Keratinocyte (primary cell): ENCODE results near the gene NAGA. TPM values are rescaled to one million over a fixed set of nuclear protein-coding genes. Genes with fewer than 3 reads are reported as not detected.
"Not testable (repeated sequence)": the region's sequence is repeated elsewhere in the genome, so short reads cannot be mapped to it uniquely, and the experiment has no call there.

Source experiments
- DNase-seq: peaks from one replicate; pipeline ENCODE4 v3.0.0-alpha.2; 2011; ENCODE audit warnings: low read depth, missing footprints, low spot score
- FAIRE-seq: peaks from 2 replicates; lab custom pipeline; 2011; peaks lifted over from hg19 to GRCh38; lab: Jason Lieb, UNC
- H2AFZ ChIP-seq: 2 replicates; pipeline ENCODE4 v1.6.0; 2012; ENCODE audit warnings: low read length, control low read depth, inconsistent platforms; ENCODE audit not compliant: control insufficient read depth
- H3K27ac ChIP-seq: 2 replicates; pipeline ENCODE4 v1.5.1; 2011; ENCODE audit warnings: low read length; ENCODE audit not compliant: control insufficient read depth, insufficient read depth
- H3K27me3 ChIP-seq: 3 replicates; pipeline ENCODE4 v1.6.0; 2011; ENCODE audit warnings: low read length; ENCODE audit not compliant: control insufficient read depth, insufficient read depth; ENCODE audit errors: extremely low read depth
- H3K36me3 ChIP-seq, 2 experiments: 2 replicates in 1 of 2; 3 replicates in 1 of 2; pipeline ENCODE4 v1.5.1; 2011; ENCODE audit warnings: low read length in 2 of 2, mild to moderate bottlenecking in 1 of 2; ENCODE audit not compliant: control insufficient read depth in 2 of 2, insufficient read depth in 2 of 2; ENCODE audit errors: extremely low read depth in 1 of 2
- H3K4me1 ChIP-seq: 3 replicates; pipeline ENCODE4 v1.5.1; 2011; ENCODE audit warnings: low read length; ENCODE audit not compliant: control insufficient read depth, insufficient read depth; ENCODE audit errors: extremely low read depth
- H3K4me2 ChIP-seq: 3 replicates; pipeline ENCODE4 v1.6.0; 2011; ENCODE audit warnings: low read depth, low read length; ENCODE audit not compliant: control insufficient read depth, insufficient read depth; ENCODE audit errors: extremely low read depth
- H3K4me3 ChIP-seq, 3 experiments: fragments of 200-600 bp in 1 of 3; sonication (generic) in 1 of 3; 2 replicates in 2 of 3; 3 replicates in 1 of 3; pipeline ENCODE4 v1.5.1; 2011 to 2016; ENCODE audit warnings: low read length in 3 of 3, mild to moderate bottlenecking in 3 of 3, control low read depth in 2 of 3, inconsistent platforms in 1 of 3, low read depth in 1 of 3, mixed read lengths in 1 of 3, mixed run types in 1 of 3, moderate library complexity in 1 of 3; ENCODE audit not compliant: control insufficient read depth in 2 of 3, insufficient read depth in 2 of 3; ENCODE audit errors: extremely low read depth in 1 of 3
- H3K79me2 ChIP-seq: 2 replicates; pipeline ENCODE4 v1.6.0; 2012; ENCODE audit warnings: low read length; ENCODE audit not compliant: control insufficient read depth, insufficient read depth
- H3K9ac ChIP-seq: 3 replicates; pipeline ENCODE4 v1.6.0; 2011; ENCODE audit warnings: low read length; ENCODE audit not compliant: control insufficient read depth, insufficient read depth; ENCODE audit errors: extremely low read depth
- H3K9me1 ChIP-seq: 3 replicates; pipeline ENCODE4 v1.6.0; 2011; ENCODE audit warnings: low read length; ENCODE audit not compliant: control insufficient read depth, insufficient read depth; ENCODE audit errors: extremely low read depth
- H3K9me3 ChIP-seq: 2 replicates; pipeline ENCODE4 v1.5.1; 2012; ENCODE audit warnings: low read depth, low read length; ENCODE audit not compliant: control insufficient read depth
- H4K20me1 ChIP-seq: 3 replicates; pipeline ENCODE4 v1.6.0; 2011; ENCODE audit warnings: low read length; ENCODE audit not compliant: control insufficient read depth, insufficient read depth; ENCODE audit errors: extremely low read depth
- EZH2 ChIP-seq: IDR thresholded peaks from one replicate; pipeline ENCODE4 v1.6.1; 2012; ENCODE audit warnings: inconsistent platforms, mild to moderate bottlenecking, low read length, moderate library complexity
- dilution Hi-C: fragments of 300-500 bp; cut with MboI; formaldehyde crosslinking; loops from one replicate; pipeline ENCODE4 v1.7.0; 2020; ENCODE audit warnings: low sequenced_read_pairs; ENCODE audit not compliant: extremely low pct_ligation_motif_present
- polyA minus RNA-seq, 3 experiments: library from RNA; depleted of rRNA, polyadenylated mRNA; stranded (reverse); fragments of >200 nt; gene quantifications; 1 replicate in 1 of 3; 2 replicates in 1 of 3; 3 replicates in 1 of 3; pipeline ENCODE4 v1.2.3, GENCODE V29; 2011
- polyA plus RNA-seq, 5 experiments: library from polyadenylated mRNA; depleted of rRNA in 3 of 5; stranded (reverse) in 3 of 5; stranded (forward) in 1 of 5; unstranded in 1 of 5; fragments of >200 nt; gene quantifications; 1 replicate in 1 of 5; 2 replicates in 3 of 5; 3 replicates in 1 of 5; pipeline versions ENCODE4 v1.2.1 to v1.2.3, GENCODE V29; 2011 to 2012; ENCODE audit warnings: missing spikeins in 2 of 5, low read depth in 1 of 5, low replicate concordance in 1 of 5
- TF ChIP-seq, protein P1 (sequence below), 3 experiments: IDR thresholded peaks in 1 of 3; conservative IDR thresholded peaks in 1 of 3; optimal IDR thresholded peaks in 1 of 3; 2 replicates in 2 of 3; 3 replicates in 1 of 3; pipeline versions ENCODE3 to v1.5.1; 2011; ENCODE audit warnings: low read length in 3 of 3, mild to moderate bottlenecking in 3 of 3, moderate library complexity in 2 of 3, control low read depth in 1 of 3, inconsistent platforms in 1 of 3; ENCODE audit not compliant: insufficient read depth in 2 of 3; ENCODE audit errors: extremely low read depth in 1 of 3

Gene NAGA
- polyA plus RNA-seq (17.0 to 20.9 TPM (median 20.5 TPM) in 3 replicates), polyA minus RNA-seq (23.7 to 38.9 TPM (median 28.4 TPM) in 3 replicates)
- 1.00 TPM for polyA plus RNA-seq (2011; ENCODE audit: low read depth)
- 8.8 and 10.4 TPM in 2 replicates for polyA plus RNA-seq (2011; cell fraction: cytosol; rRNA removed)
- polyA plus RNA-seq (2011; cell fraction: nucleus; rRNA removed) = 20.9 and 26.2 TPM in 2 replicates
- 4.6 and 16.5 TPM in 2 replicates for polyA plus RNA-seq (2012; ENCODE audit: low replicate concordance)
- 19.2 TPM for polyA minus RNA-seq (2011; cell fraction: cytosol; rRNA and poly(A)+ RNA removed)
- 23.7 and 27.8 TPM in 2 replicates for polyA minus RNA-seq (2011; cell fraction: nucleus; rRNA and poly(A)+ RNA removed)

DNA sequence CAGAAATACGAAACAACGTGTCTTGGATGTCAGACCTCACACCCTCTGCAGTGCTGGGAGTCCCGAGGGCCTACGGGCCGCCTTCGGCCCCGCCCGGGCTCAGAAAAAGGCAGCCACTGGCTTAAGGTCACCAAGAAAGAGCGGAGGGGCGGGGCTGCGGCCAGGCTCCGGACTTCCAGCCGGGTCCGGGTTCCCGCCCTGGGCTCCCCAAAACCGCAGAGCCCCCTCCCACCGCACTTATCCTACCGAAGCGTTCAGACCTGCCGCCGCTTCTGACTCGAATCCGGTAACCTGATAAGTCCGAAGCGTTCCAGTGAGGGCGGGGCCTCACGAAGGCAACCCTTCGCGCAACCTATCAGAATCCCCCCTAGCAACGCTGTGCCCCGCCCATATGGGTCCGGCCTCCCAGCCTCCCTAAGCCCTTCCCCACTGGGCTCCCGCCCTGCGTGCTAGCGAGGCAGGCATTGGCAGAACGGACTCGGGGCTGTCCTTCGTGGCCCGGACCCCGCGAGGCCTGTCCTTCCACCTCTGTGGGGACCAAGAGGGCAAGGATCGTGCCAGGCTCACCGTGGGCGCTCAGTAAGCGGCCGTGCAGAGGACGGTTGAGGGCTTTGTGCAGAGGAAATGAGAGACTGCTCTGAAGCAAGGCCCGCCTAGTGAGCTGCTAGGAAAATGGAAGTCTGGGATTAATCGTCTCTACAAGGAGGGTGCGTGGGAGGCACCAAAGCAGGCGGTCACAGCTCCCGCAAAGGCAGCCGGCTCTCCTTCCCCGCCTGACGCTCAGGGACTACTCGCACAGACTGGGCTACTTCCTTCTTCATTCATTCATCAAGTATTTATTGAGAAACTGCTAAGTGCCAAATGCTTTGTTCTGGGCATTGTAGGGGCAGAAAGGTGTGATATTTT is at the start of gene NAGA:
NAGA (minus strand) TSS at position 296 of the 906 bp plus-strand sequence. CDS start 515 bp downstream, outside the sequence.
- FAIRE-seq = peak; percentile 92
- no peaks in the 10 kb centered on the region for H4K20me1 ChIP-seq
- peak within 1 kb of the TSS; percentile 72 for H3K27ac ChIP-seq
- no peaks in the 10 kb centered on the region for H3K9me1 ChIP-seq
- H3K4me3 ChIP-seq = peak within 1 kb of the TSS; percentile 44 to 84 (median 79)
- TF ChIP-seq, protein P1, sequence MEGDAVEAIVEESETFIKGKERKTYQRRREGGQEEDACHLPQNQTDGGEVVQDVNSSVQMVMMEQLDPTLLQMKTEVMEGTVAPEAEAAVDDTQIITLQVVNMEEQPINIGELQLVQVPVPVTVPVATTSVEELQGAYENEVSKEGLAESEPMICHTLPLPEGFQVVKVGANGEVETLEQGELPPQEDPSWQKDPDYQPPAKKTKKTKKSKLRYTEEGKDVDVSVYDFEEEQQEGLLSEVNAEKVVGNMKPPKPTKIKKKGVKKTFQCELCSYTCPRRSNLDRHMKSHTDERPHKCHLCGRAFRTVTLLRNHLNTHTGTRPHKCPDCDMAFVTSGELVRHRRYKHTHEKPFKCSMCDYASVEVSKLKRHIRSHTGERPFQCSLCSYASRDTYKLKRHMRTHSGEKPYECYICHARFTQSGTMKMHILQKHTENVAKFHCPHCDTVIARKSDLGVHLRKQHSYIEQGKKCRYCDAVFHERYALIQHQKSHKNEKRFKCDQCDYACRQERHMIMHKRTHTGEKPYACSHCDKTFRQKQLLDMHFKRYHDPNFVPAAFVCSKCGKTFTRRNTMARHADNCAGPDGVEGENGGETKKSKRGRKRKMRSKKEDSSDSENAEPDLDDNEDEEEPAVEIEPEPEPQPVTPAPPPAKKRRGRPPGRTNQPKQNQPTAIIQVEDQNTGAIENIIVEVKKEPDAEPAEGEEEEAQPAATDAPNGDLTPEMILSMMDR (optimal IDR thresholded peaks at IDR 0.05 in 1 of 3, IDR thresholded peaks at IDR 0.05 in 1 of 3, conservative IDR thresholded peaks at IDR 0.05 in 1 of 3; ENCODE audit: extremely low read depth in 1 of 3, insufficient read depth in 2 of 3, low read length in 3 of 3) = no peak
- no peak for TF ChIP-seq EZH2
- peak; percentile 61 for DNase-seq
- dilution Hi-C loops = no loop called here
- peak within 1 kb of the TSS; percentile 99 for H3K4me2 ChIP-seq
- peak within 1 kb of the TSS; percentile 76 for H3K9ac ChIP-seq
- H2AFZ ChIP-seq = peak within 1 kb of the TSS; percentile 99
- H3K4me1 ChIP-seq = peaks cover 16% of the 10 kb centered on the region
- peaks cover 3% of the 10 kb centered on the region for H3K9me3 ChIP-seq
- no peaks in the 10 kb centered on the region for H3K27me3 ChIP-seq
- H3K36me3 ChIP-seq = peaks cover 7 to 13% of the 10 kb centered on the region in 2 experiments
- H3K79me2 ChIP-seq = peaks cover 3% of the 10 kb centered on the region

DNA sequence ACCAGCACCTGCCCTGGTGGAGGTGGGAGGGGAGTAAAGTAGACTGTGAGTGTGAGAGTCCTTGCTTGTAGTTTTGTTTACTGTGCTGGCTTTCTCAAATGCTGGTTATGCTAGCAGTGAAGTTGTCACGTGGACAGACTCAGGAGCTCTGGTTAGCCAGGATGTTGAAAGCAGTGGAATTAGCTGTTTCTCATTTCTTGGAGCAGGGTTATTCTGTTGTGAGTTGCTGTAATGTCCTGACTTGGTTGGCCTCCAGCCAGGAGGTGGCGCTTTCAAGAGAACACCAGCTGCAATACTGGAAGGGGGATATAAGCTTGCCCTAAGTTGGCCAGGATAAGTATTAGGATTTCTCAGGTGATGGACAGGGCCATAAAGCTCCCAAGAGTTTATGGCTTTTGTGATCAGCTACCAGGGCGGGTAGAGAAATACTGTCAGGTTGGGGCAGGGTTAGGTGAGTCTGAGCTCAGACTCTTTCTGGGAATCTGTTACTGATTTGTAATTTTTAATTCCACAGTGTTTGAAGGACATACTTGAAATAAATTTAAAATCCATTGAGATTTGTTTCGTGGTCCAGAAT is 46.3 kb upstream of the NAGA start:
- Histone ChIP-seq H2AFZ (no peak overlapping the region), H3K79me2 (no peaks in the 10 kb centered on the region), H3K9ac (no peak overlapping the region), H3K9me1 (no peaks in the 10 kb centered on the region), H3K4me3 (no peak overlapping the region), H3K4me2 (no peak overlapping the region), H3K36me3 (no peaks in the 10 kb centered on the region), H3K9me3 (peaks cover 11% of the 10 kb centered on the region), H3K4me1 (no peaks in the 10 kb centered on the region), H3K27me3 (no peaks in the 10 kb centered on the region), H3K27ac (no peak overlapping the region), H4K20me1 (no peaks in the 10 kb centered on the region)
- TF ChIP-seq EZH2 = no peak
- TF ChIP-seq, protein P1 (optimal IDR thresholded peaks at IDR 0.05 in 1 of 3, IDR thresholded peaks at IDR 0.05 in 1 of 3, conservative IDR thresholded peaks at IDR 0.05 in 1 of 3; ENCODE audit: extremely low read depth in 1 of 3, insufficient read depth in 2 of 3, low read length in 3 of 3) = no peak
- dilution Hi-C loops = no loop called here
- FAIRE-seq (peak; percentile 46), DNase-seq (no peak)

DNA sequence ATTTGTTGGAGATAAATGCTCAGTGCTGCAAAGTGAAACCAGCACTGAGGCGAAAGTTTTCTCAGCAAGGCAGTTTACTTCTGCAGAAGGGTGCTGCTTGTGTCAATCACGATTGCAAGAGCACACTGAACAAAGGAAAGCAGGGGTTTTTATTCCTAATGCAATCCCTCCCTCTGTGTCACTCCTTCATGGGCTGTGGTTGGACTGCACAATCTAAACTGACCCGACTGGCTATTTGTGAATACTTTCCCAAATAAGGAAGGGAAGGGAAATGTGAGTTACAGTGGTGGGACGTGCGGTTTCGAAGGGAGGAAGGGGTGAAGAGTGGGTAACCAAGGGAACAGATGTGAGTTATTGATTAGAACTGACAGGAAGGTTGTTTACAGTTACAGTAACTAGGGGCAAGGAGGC is 44.8 kb upstream of the NAGA start:
- H3K4me3 ChIP-seq, DNase-seq, H3K9me1 ChIP-seq, H3K4me1 ChIP-seq, H3K9ac ChIP-seq, H3K79me2 ChIP-seq, H3K36me3 ChIP-seq, H4K20me1 ChIP-seq, H3K27me3 ChIP-seq, dilution Hi-C loops, FAIRE-seq, H2AFZ ChIP-seq, H3K4me2 ChIP-seq, H3K27ac ChIP-seq: not testable (repeated sequence)
- H3K9me3 ChIP-seq = peaks cover 11% of the 10 kb centered on the region
